Mucosa of rectum (tissue), 2 donors: ENCODE measurements around the gene ZNF385D.

Experiments used
- H3K27ac ChIP-seq, 2 donors: one replicate each; pipeline ENCODE4 v1.7.0; 2013; ENCODE audit warnings: inconsistent platforms in 2 of 2, low read depth in 2 of 2, low read length in 2 of 2
- H3K27me3 ChIP-seq, 2 donors: one replicate each; pipeline ENCODE4 v1.7.0; 2013; ENCODE audit warnings: low read length in 2 of 2; ENCODE audit not compliant: control insufficient read depth in 2 of 2, insufficient read depth in 2 of 2
- H3K36me3 ChIP-seq, 2 donors: one replicate each; pipeline ENCODE4 v1.7.0; 2013; ENCODE audit warnings: low read length in 2 of 2; ENCODE audit not compliant: control insufficient read depth in 2 of 2, insufficient read depth in 2 of 2
- H3K4me1 ChIP-seq, 2 donors: one replicate each; pipeline ENCODE4 v1.7.0; 2013; ENCODE audit warnings: low read length in 2 of 2, mild to moderate bottlenecking in 1 of 2; ENCODE audit not compliant: control insufficient read depth in 2 of 2, insufficient read depth in 2 of 2
- H3K4me3 ChIP-seq, 2 donors: one replicate each; pipeline ENCODE4 v1.7.0; 2013; ENCODE audit warnings: low read length in 2 of 2
- H3K9ac ChIP-seq, 2 donors: one replicate each; pipeline ENCODE4 v1.7.0; 2013; ENCODE audit warnings: low read length in 2 of 2, low read depth in 1 of 2, mild to moderate bottlenecking in 1 of 2
- H3K9me3 ChIP-seq, 2 donors: one replicate each; pipeline ENCODE4 v1.7.0; 2013; ENCODE audit warnings: low read length in 2 of 2; ENCODE audit not compliant: control insufficient read depth in 2 of 2
- donor health status: healthy.
- donor health status: Normal muscosa, but diverticular disease.

ZNF385D gene

GRCh38 chr3:21729331-21729730, 21.7 kb downstream of the ZNF385D start:
- Histone ChIP-seq H3K9me3 (no peaks in the 10 kb centered on the region), H3K27me3 (no peaks in the 10 kb centered on the region), H3K4me3 (no peak overlapping the region), H3K9ac (no peak overlapping the region), H3K36me3 (no peaks in the 10 kb centered on the region), H3K4me1 (no peaks in the 10 kb centered on the region), H3K27ac (no peak overlapping the region)

- Histone ChIP-seq H3K27ac (no peak overlapping the region), H3K4me1 (no peaks in the 10 kb centered on the region), H3K27me3 (no peaks in the 10 kb centered on the region)
Observed at GRCh38 chr3:21722768-21723167, 28.2 kb downstream of the ZNF385D start.

DNA sequence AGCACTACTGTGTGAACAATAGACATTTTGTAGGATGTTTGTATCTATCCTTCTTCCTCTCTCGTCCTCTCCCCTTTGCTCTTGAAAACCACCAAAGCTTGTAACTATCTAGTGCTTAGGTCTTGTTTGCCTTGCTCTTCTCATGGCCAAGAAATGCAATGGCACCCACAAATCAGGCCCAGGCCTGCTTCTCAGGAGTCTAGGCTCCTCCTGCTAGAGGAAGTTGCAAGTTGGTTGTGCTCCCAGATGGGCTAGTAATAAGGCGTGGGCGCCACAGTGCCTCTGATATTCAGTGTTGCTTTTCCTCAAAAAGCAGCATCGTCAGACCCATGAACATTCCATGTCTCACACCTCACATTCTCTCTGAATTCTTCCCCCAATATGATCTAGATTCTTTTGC, 28.7 kb downstream of the ZNF385D start:
- no peaks in the 10 kb centered on the region for H3K36me3 ChIP-seq
- no peak overlapping the region for H3K9ac ChIP-seq
- H3K4me3 ChIP-seq, result no peak overlapping the region
- peaks cover 0 to 2% of the 10 kb centered on the region in 2 donors for H3K9me3 ChIP-seq
- H3K27ac ChIP-seq, result no peak overlapping the region
- no peaks in the 10 kb centered on the region for H3K27me3 ChIP-seq
- no peaks in the 10 kb centered on the region for H3K4me1 ChIP-seq

More at GRCh38 chr3:21722768-21723167, 28.2 kb downstream of the ZNF385D start:
- H3K4me3 ChIP-seq, result no peak overlapping the region
- H3K9ac ChIP-seq, result no peak overlapping the region
- no peaks in the 10 kb centered on the region for H3K36me3 ChIP-seq
- H3K9me3 ChIP-seq, result peaks cover 0 to 2% of the 10 kb centered on the region in 2 donors

DNA sequence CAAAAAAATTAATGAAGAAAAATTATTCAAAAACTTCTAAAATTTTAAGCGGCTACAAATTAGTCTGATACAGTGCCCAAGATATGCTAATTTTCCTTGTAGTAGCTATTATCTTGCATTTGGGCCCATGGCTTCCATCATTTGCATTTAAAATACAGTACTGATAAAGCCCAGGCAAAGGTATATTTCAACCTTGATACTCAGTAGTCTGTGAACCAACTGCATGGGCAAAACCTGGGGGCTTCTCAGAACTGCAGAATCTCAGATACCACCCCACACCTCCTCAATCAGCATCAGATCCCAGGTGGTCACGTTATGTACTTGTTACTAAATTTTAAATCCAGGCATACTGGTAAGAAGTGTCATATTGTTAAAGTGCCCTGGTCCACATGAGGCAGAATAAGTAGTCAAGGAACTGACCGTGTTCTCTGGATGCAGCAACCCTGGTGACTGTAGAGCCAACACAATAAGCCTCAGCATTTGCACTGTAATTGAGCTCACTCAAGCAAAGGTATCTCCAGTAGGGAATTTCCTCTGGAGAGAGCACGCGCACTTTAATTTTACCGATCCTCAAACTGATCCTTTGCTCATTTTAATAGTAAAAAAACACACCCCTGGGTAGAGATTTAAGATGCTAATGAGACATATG, 31.9 kb downstream of the ZNF385D start:
- peaks cover 0 to 2% of the 10 kb centered on the region in 2 donors for H3K9me3 ChIP-seq
- no peaks in the 10 kb centered on the region for H3K4me1 ChIP-seq
- no peaks in the 10 kb centered on the region for H3K36me3 ChIP-seq
- H3K27me3 ChIP-seq, result no peaks in the 10 kb centered on the region
- no peak overlapping the region for H3K4me3 ChIP-seq
- H3K27ac ChIP-seq, result no peak overlapping the region
- H3K9ac ChIP-seq, result no peak overlapping the region

DNA sequence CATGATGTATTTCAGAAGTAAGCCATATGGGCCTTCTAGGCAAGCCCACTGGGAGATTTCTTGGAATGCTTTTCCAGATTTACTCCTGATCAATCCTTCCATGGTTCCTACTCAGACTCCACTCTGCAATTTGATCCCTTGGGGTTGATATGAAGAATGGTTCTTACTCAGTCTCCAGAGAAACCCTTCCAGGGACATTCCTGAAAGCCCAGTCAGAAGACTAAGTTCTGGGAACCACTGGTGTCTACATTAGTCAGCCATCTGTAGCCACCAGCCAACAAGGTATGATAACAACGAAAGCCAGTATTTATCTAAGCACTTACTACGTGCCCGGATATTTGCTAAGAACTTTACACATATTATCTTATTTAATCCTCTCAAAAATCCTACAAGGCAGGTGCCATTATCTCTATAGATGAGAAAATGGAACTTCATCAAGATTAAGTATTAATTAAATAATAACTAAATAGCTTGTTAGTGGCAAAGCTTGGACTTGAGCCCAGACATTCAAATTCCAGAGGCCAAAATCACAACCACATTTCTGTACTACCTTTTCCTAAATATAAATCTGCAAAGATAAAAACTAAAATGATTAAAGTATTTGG, 32.7 kb downstream of the ZNF385D start:
- no peaks in the 10 kb centered on the region for H3K27me3 ChIP-seq
- peaks cover 0 to 2% of the 10 kb centered on the region in 2 donors for H3K9me3 ChIP-seq
- no peak overlapping the region for H3K27ac ChIP-seq
- H3K9ac ChIP-seq, result no peak overlapping the region
- no peaks in the 10 kb centered on the region for H3K4me1 ChIP-seq
- no peak overlapping the region for H3K4me3 ChIP-seq
- H3K36me3 ChIP-seq, result no peaks in the 10 kb centered on the region

DNA sequence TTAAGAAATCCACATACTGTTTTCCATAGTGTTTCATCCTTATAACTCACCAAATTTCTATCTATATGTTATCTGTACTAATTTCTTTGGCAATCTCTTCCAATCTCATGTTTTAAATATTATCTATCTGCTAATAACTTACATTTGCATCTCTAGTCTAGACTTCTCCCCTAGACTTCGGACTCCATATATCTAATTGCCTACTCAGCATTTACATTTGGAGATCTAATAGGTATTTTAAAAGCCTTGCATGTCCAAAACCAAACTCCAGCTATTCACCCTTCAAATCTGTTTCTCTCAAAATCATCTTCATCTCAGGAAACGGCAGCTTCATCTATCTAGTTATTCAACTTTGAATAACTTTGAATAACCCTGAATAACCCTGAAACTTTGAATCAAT, 35.3 kb downstream of the ZNF385D start:
- no peaks in the 10 kb centered on the region for H3K27me3 ChIP-seq
- no peaks in the 10 kb centered on the region for H3K9me3 ChIP-seq
- no peak overlapping the region for H3K4me3 ChIP-seq
- H3K4me1 ChIP-seq, result no peaks in the 10 kb centered on the region
- H3K9ac ChIP-seq, result no peak overlapping the region
- no peaks in the 10 kb centered on the region for H3K36me3 ChIP-seq
- no peak overlapping the region for H3K27ac ChIP-seq

- Histone ChIP-seq H3K27ac (no peak overlapping the region), H3K9me3 (no peaks in the 10 kb centered on the region), H3K36me3 (no peaks in the 10 kb centered on the region), H3K4me3 (no peak overlapping the region), H3K9ac (no peak overlapping the region), H3K4me1 (no peaks in the 10 kb centered on the region), H3K27me3 (no peaks in the 10 kb centered on the region)
Observed at GRCh38 chr3:21705769-21706168, 45.2 kb downstream of the ZNF385D start.

GRCh38 chr3:21704796-21705195, 46.2 kb downstream of the ZNF385D start:
- H3K9ac ChIP-seq, result no peak overlapping the region

DNA sequence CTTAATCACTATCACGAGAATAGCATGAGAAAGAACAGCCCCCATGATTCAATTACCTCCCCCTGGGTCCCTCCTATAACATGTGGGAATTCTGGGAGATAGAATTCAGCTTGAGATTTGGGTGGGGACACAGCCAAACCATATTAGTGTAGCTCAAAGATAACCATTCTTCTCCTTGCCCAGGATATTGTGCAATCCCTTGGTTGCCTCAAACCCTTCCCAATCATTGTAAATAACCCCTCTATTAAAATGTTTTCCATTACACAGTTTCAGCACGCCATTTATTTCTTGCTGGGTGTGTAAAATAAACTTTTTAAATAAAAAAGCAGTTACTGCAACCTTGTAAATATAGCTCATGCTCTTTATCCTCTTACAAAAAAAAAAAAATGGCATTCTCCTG, 47.7 kb downstream of the ZNF385D start:
- Histone ChIP-seq H3K36me3 (no peaks in the 10 kb centered on the region), H3K9ac (no peak overlapping the region), H3K4me3 (no peak overlapping the region), H3K27me3 (no peaks in the 10 kb centered on the region), H3K4me1 (no peaks in the 10 kb centered on the region), H3K27ac (no peak overlapping the region), H3K9me3 (no peaks in the 10 kb centered on the region)

More at GRCh38 chr3:21704796-21705195, 46.2 kb downstream of the ZNF385D start:
- no peaks in the 10 kb centered on the region for H3K9me3 ChIP-seq
- no peaks in the 10 kb centered on the region for H3K36me3 ChIP-seq
- H3K4me1 ChIP-seq, result no peaks in the 10 kb centered on the region
- H3K27ac ChIP-seq, result no peak overlapping the region
- no peaks in the 10 kb centered on the region for H3K27me3 ChIP-seq
- no peak overlapping the region for H3K4me3 ChIP-seq

DNA sequence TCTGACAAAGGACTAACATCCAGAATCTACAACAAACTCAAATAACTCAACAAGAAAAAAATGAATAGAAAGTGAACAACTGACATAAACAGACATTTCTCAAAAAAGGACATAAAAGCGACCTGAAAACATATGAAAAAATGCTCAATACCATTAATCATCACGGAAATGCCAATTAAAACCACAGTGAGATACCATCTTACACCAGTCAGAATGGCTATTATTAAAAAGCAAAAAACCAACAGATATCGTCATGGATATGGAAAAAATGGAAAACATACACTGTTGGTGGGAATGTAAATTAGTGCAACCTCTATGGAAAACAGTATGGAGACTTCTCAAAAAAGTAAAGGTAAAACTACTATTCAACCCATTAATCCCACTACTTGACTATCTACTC, 53.3 kb downstream of the ZNF385D start:
- Histone ChIP-seq H3K36me3 (no peaks in the 10 kb centered on the region), H3K27ac (no peak overlapping the region), H3K4me3 (no peak overlapping the region), H3K4me1 (no peaks in the 10 kb centered on the region), H3K27me3 (no peaks in the 10 kb centered on the region), H3K9me3 (no peaks in the 10 kb centered on the region), H3K9ac (no peak overlapping the region)
